ENCODE data around the gene CLASP1. TPM values are rescaled to one million over a fixed set of nuclear protein-coding genes. Genes with fewer than 3 reads are reported as not detected.

The CLASP1 gene
- total and polyA plus RNA-seq, 2 donors (not counting 3 experiments of a cell fraction or from before 2014, with no cell fraction given) = 10.0 to 57.9 TPM

GRCh38 chr2:121627525-121628050, 21.7 kb downstream of the CLASP1 start:
- H3K27ac ChIP-seq (ENCODE audit: insufficient read depth, low read depth, low read length) = no peak overlapping the region
- CTCF ChIA-PET = interaction anchor here (1.1 to 1.2 kb wide), 2 partner anchors 16 to 97 kb away, joined by 3 read pairs; partner anchors contain the start of gene RNU4ATAC
- no peak overlapping the region for H3K9ac ChIP-seq (replicated peaks; ENCODE audit: extremely low read depth, insufficient read depth, low read length)
- DNase-seq (ENCODE audit: low read depth, low spot score) (no peak), FAIRE-seq (no peak)
- peaks cover 2% of the 10 kb centered on the region for H4K20me1 ChIP-seq (replicated peaks; ENCODE audit: control insufficient read depth, extremely low read depth, insufficient read depth, low read length)
- H3K4me2 ChIP-seq (ENCODE audit: insufficient read depth, low read length) = no peak overlapping the region
- no peaks in the 10 kb centered on the region for H3K9me1 ChIP-seq (replicated peaks; ENCODE audit: control insufficient read depth, extremely low read depth, insufficient read depth, low read length)
- H3K9me3 ChIP-seq (replicated peaks; ENCODE audit: control insufficient read depth, insufficient read depth, low read length) = no peaks in the 10 kb centered on the region
- peaks cover 44% of the 10 kb centered on the region for H3K79me2 ChIP-seq (ENCODE audit: control insufficient read depth, insufficient read depth, low read length)
- TF ChIP-seq MAX (IDR thresholded peaks at IDR 0.05; ENCODE audit: insufficient read depth, insufficient read length) = no peak
- no peak for TF ChIP-seq MYC (IDR thresholded peaks at IDR 0.05; ENCODE audit: low read depth, low read length)
- no peak for TF ChIP-seq GATA2 (IDR thresholded peaks at IDR 0.05; ENCODE audit: insufficient read depth, insufficient read length, low read depth, low read length)
- no peak for TF ChIP-seq EZH2 (IDR thresholded peaks at IDR 0.05; ENCODE audit: borderline replicate concordance, low read depth, low read length, severe bottlenecking)
- no peak for TF ChIP-seq POLR2A (IDR thresholded peaks at IDR 0.05; ENCODE audit: low read depth, low read length)
- no peak for TF ChIP-seq FOS (IDR thresholded peaks at IDR 0.05; ENCODE audit: borderline replicate concordance, insufficient read depth, low read length)
- TF ChIP-seq CTCF (IDR thresholded peaks at IDR 0.05; ENCODE audit: extremely low read depth in 1 of 2, insufficient read depth in 1 of 2, low read depth in 1 of 2, low read length in 2 of 2) = no peak
- TF ChIP-seq POLR2AphosphoS5 (IDR thresholded peaks at IDR 0.05; ENCODE audit: insufficient read depth, low read depth, low read length) = no peak
- TF ChIP-seq JUN (IDR thresholded peaks at IDR 0.05; ENCODE audit: borderline replicate concordance, insufficient read depth, insufficient read length, low read depth) = no peak
- no TSS peak for BruUV-seq (replicated peaks)
- H3K4me1 ChIP-seq (ENCODE audit: control insufficient read depth, extremely low read depth, insufficient read depth, low read length) = no peaks in the 10 kb centered on the region
- intact Hi-C loops (cut with micrococcal nuclease) (no loop called here), dilution Hi-C loops (cut with MboI; ENCODE audit: extremely low pct_ligation_motif_present, low sequenced_read_pairs) (no loop called here)
- no peak overlapping the region for H2AFZ ChIP-seq (ENCODE audit: low read depth, low read length)
- no peaks in the 10 kb centered on the region for H3K27me3 ChIP-seq (ENCODE audit: control insufficient read depth in 2 of 2, insufficient read depth in 2 of 2, low read length in 2 of 2)
- H3K4me3 ChIP-seq (replicated peaks in 1 of 3; ENCODE audit: insufficient read depth in 1 of 3, low read depth in 1 of 3, low read length in 3 of 3) = no peak overlapping the region
- POLR2A ChIA-PET = no interaction called here
- H3K36me3 ChIP-seq (ENCODE audit: control insufficient read depth in 2 of 2, extremely low read depth in 1 of 2, insufficient read depth in 2 of 2, low read length in 2 of 2) = no peaks in the 10 kb centered on the region

Measured in endothelial cell of umbilical vein (primary cell).